Stimulated activated CD4-positive, alpha-beta T cell treated with anti-CD3 and anti-CD28 coated beads, Interleukin-15, amount 100 ng/mL, for 24 hours (primary cell): ENCODE results near the gene C19orf44.

ENCODE experiments used
- DNase-seq: peaks from one replicate; pipeline ENCODE4 v3.0.0-alpha.2; 2020

Gene C19orf44

GRCh38 chr19:16518483-16519229, 22.5 kb downstream of the C19orf44 start:
- no peak for DNase-seq

- DNase-seq, result no peak
Observed at GRCh38 chr19:16519230-16519687, 23.1 kb downstream of the C19orf44 start.

GRCh38 chr19:16520074-16520973, 24.1 kb downstream of the C19orf44 start:
- no peak for DNase-seq

- DNase-seq, result no peak
Observed at GRCh38 chr19:16520986-16521624, 24.9 kb downstream of the C19orf44 start.

GRCh38 chr19:16521715-16522289, 25.6 kb downstream of the C19orf44 start:
- DNase-seq, result no peak

GRCh38 chr19:16522559-16523377, 26.6 kb downstream of the C19orf44 start:
- no peak for DNase-seq

- DNase-seq, result no peak
Observed at GRCh38 chr19:16524991-16525734, 29.0 kb downstream of the C19orf44 start.

GRCh38 chr19:16525751-16526481, 29.7 kb downstream of the C19orf44 start:
- DNase-seq, result no peak

- no peak for DNase-seq
Observed at GRCh38 chr19:16527334-16527935, 31.2 kb downstream of the C19orf44 start.

GRCh38 chr19:16527971-16528521, 31.9 kb downstream of the C19orf44 start:
- peak; percentile 49 for DNase-seq

GRCh38 chr19:16529466-16530144, 33.4 kb downstream of the C19orf44 start:
- DNase-seq, result no peak

GRCh38 chr19:16530540-16531379, 34.6 kb downstream of the C19orf44 start:
- no peak for DNase-seq

GRCh38 chr19:16531380-16531669, 35.1 kb downstream of the C19orf44 start:
- no peak for DNase-seq

GRCh38 chr19:16532440-16533234, 36.4 kb downstream of the C19orf44 start:
- DNase-seq, result no peak

- DNase-seq, result no peak
Observed at GRCh38 chr19:16535381-16535780, 39.2 kb downstream of the C19orf44 start.

- DNase-seq, result no peak
Observed at GRCh38 chr19:16536130-16536529, 39.9 kb downstream of the C19orf44 start.

- DNase-seq, result no peak
Observed at GRCh38 chr19:16537111-16537510, 40.9 kb downstream of the C19orf44 start.

GRCh38 chr19:16540948-16541347, 44.8 kb downstream of the C19orf44 start:
- DNase-seq, result no peak
